ENCODE data around the gene IKZF1.

GRCh38 chr7:50355817-50356178, 51.3 kb downstream of the IKZF1 start:
- no peak for TF ChIP-seq CTCF (IDR thresholded peaks at IDR 0.05; ENCODE audit: low read depth, low read length)
- no peak for TF ChIP-seq POLR2A (IDR thresholded peaks at IDR 0.05; ENCODE audit: extremely low read depth, insufficient read length)
- no peak for TF ChIP-seq MAX (IDR thresholded peaks at IDR 0.05; ENCODE audit: low read depth, low read length)
